ENCODE data around the gene PLD3.

DNA sequence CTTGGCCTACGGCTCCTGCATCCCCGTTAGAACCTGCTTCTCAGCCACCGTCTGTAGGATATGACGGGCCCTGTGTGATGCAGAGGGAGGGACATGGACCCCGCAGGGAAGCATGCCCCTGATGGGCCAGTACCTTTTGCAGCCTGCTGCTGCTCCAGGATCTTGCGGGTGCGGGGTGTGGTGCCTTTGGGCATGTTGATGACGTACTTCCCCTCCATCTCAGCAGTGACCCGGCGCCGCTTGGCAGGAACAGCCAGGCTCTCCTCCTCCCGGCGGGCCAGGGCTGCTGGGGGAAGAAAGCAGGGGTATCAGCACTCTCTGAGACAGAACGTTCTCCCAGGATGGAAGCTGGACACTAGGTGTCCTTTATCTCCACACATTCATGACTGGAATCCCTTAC lies 22.3 kb upstream of the PLD3 start:
- TF ChIP-seq, protein P1, sequence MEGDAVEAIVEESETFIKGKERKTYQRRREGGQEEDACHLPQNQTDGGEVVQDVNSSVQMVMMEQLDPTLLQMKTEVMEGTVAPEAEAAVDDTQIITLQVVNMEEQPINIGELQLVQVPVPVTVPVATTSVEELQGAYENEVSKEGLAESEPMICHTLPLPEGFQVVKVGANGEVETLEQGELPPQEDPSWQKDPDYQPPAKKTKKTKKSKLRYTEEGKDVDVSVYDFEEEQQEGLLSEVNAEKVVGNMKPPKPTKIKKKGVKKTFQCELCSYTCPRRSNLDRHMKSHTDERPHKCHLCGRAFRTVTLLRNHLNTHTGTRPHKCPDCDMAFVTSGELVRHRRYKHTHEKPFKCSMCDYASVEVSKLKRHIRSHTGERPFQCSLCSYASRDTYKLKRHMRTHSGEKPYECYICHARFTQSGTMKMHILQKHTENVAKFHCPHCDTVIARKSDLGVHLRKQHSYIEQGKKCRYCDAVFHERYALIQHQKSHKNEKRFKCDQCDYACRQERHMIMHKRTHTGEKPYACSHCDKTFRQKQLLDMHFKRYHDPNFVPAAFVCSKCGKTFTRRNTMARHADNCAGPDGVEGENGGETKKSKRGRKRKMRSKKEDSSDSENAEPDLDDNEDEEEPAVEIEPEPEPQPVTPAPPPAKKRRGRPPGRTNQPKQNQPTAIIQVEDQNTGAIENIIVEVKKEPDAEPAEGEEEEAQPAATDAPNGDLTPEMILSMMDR (IDR thresholded peaks at IDR 0.05) = no peak
- no peak for TF ChIP-seq EP300 (IDR thresholded peaks at IDR 0.05)
